HG02943 (cell line): ENCODE measurements around the gene METTL24.

Experiments
- ATAC-seq: cut with Tn5 transposase; IDR thresholded peaks from one replicate; pipeline ENCODE4 v1.9.1; 2021; ENCODE audit warnings: mild to moderate bottlenecking, low read depth, moderate library complexity; ENCODE audit not compliant: unreplicated experiment

METTL24 gene

DNA sequence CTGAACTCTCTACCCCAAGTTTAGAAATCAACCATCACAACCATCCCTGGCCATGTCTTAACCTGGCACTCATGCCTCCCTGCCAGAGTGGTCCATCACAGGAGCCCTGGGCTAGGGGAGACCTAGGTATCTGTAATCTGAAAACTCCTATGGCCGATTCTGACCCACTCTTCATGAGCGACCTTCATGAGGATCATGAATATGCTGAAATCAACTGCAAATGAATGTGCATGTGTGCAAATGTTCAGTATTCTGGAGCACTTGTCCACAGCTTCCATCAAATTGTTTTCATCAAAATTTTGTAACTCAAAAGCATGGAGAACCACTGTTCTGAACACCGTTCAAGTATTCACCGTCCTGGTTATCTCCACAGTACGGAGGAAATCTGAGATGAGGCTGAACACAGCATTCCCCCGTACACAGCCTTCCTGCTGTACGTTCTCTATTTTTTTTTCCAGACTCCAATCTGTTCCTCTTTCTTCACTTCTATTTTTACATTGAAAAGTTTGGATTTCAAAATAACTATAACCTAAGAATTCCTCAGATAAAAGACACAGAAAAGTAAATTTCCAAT lies 17.7 kb downstream of the METTL24 start:
- no peak for ATAC-seq

GRCh38 chr6:110338820-110339470 lies 19.2 kb downstream of the METTL24 start:
- ATAC-seq, result no peak

GRCh38 chr6:110337486-110337885 lies 20.7 kb downstream of the METTL24 start:
- ATAC-seq, result no peak

DNA sequence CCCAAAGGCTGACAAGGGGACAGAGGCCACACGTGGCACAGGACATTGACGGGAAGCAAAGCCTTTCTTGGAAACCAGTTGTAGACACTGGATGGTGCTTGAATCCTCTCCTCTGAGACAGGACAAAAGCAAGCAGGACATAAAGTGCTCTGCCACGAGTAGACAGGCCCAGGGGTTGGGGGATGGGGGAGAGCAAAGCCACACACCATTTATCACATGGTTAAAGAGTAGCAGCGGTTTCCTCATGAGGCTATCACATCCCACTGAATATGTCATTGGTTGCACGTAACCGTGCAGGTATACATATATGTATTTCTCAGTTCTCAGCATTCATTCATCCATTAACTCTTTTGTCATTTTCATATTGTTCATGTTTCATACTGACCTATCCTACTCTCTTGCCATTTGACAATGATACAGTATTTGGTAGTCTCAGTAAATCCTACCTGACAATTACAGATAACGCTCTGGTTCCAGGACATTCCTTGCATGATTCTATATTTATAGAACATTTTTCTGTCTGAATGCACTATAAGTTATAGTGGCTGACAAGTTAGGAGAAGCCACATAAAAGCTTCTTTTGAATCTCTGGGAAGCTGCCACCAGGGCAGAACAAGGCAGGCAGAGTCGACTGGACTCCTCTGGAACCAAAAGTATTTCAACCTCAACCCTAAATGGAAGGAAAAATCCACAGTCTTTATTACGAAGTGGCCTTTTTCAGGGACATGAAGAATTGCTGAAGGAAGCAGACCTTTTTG lies 23.5 kb downstream of the METTL24 start:
- no peak for ATAC-seq

- no peak for ATAC-seq
Observed at GRCh38 chr6:110332281-110332680, 25.9 kb downstream of the METTL24 start.

- no peak for ATAC-seq
Observed at GRCh38 chr6:110331816-110332215, 26.3 kb downstream of the METTL24 start.

DNA sequence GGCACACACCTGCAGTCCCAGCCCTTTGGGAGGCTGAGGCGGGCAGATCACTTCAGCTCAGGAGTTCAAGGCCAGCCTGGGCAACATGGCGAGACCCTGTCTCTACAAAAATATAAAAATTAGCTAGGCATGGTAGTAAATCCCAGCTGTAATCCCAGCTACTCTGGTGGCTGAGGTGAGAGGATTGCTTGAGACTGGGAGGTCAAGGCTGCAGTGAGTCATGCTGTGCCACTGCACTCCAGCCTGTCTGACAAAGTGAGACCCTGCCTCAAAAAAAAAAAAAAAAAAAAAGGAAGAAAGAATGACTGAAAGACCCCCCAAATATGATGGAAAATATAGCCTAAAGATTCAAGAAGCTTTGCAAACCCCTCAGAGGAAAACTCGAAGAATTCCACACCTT lies 26.8 kb downstream of the METTL24 start:
- no peak for ATAC-seq

DNA sequence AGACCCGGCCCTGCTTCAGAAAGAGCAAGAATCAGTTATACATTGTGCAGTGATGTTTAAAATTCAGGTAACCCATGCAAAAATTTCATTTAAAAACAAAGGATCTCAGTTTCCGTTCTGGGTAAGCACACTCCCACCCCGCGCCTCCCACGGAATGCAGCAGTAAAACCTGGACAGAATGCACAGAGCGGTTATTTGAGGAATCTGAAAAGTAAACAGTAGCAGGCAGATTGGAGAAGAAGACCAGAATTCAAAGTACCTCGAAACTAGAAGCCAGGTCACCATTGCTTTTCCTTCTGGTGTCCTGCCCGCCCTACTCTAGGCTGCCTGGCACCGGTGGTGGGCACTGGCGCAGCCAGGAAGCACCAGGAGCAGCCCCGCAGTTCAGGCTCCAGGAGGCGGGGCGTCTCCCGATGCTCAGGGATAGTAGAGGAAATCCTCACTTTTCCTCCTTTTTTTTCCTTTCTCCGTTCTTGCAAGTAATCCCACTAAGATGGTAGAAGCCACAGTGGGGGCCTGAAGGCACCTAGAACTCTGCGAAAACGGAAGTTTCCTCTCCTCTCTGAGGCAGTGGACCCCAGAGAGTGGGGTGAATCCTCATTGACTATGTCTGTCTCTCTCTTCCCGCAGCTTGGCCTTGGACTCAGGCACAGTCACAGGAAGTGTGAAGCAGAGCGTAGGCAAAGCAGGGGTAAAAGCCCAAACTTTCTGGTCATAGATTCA lies 28.3 kb downstream of the METTL24 start:
- no peak for ATAC-seq

DNA sequence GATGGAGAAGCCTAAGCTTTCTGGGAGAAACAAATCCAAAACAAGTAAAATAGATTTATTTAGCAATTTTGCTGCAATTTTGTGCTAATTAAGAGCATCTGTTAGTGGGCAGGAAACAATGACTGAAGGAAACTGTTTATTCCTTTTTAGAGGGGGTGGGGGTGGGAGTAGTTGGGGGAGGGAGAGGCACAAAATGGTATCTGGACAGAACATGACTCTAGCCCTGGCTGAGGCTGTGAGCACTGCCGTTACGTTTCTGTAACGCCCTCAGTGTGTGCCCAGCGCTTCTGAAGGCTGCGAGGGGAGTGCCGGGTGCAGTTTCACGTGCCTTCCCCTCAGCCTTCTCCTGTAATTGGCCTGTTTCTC lies 28.8 kb downstream of the METTL24 start:
- ATAC-seq, result no peak

GRCh38 chr6:110328259-110328658 lies 29.9 kb downstream of the METTL24 start:
- no peak for ATAC-seq

- no peak for ATAC-seq
Observed at GRCh38 chr6:110327391-110327790, 30.8 kb downstream of the METTL24 start.

DNA sequence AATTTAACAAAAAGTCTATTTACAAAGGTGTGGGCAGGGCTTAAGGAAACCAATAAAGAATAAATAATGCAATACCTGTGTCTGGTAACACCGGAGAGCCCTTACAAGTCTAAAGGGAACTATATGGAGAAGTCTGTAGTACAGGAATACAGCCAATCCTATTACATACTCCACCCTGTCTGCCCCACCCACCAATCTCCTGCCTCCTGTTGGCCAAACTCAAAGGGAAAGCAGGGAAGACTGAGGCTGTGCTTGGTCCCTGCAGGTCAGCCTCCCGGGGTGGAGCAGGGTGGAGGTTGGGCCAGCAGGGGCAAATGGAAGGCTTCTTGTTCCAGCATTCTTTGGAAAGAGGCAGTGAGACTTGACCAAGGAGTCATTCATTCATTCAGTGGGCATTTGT lies 31.5 kb downstream of the METTL24 start:
- ATAC-seq, result no peak

- ATAC-seq, result no peak
Observed at GRCh38 chr6:110326057-110326456, 32.1 kb downstream of the METTL24 start.

GRCh38 chr6:110325197-110325596 lies 33.0 kb downstream of the METTL24 start:
- no peak for ATAC-seq

GRCh38 chr6:110324548-110324947 lies 33.6 kb downstream of the METTL24 start:
- no peak for ATAC-seq

DNA sequence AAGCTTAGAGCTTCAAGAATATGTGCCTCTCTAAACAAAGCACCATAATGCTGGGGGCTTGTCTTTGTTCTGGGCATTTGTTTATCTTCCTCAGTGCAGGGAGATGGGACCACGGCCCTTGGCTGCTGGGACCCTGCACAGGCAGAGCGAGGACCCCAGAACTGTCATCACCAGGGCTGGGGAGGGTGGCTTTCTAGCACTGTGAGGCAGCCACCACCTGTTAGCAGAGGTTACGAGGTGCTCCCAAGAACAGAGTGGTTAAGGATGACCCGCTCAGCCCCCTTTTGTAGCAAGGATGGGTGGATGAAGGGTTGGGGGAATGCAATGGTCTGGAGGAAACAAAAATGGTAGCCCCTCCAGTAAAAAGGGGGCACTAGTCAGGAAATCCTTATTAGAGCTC lies 34.9 kb downstream of the METTL24 start:
- ATAC-seq, result no peak

- ATAC-seq, result no peak
Observed at GRCh38 chr6:110322874-110323242, 35.3 kb downstream of the METTL24 start.

- ATAC-seq, result no peak
Observed at GRCh38 chr6:110322151-110322873, 35.8 kb downstream of the METTL24 start.

DNA sequence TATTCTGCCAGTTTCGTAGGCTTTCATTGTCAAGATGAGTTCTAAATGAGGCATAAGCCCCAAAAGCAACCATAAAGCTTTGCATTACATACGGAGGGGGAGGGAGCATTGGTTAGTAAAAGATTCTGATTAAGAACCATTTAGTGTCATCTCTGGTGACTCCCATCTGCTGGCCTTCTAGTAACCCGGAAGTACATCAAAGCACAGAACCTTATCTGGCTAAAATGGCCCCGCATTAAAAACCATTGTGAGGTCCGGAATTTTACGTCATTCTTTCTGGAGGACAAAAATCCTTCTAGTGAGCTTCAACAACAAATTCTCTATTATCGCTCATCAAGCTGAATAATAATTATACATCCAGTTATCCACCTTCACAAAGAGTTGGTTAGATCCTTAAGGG lies 37.8 kb downstream of the METTL24 start:
- no peak for ATAC-seq

GRCh38 chr6:110319843-110320242 lies 38.3 kb downstream of the METTL24 start:
- ATAC-seq, result no peak

DNA sequence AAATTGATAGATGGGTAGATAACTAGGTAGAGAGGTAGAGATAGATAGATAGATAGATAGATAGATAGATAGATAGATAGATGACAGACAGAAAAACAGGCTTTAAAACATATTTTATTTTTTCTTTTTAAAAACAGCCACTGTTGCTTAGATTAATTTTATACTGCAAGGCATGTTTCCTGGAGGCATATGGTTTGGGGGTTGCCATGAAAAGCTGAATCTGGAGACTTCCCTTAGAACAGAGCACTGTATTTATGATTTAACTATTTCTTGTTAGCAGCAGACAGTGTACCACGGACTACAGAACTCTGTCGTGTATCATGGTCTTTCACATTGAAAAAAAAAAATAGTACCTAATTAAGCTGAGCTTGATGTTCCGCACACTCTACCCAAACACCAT lies 38.8 kb downstream of the METTL24 start:
- no peak for ATAC-seq
